ENCODE results near the gene MS4A4E. TPM values are rescaled to one million over a fixed set of nuclear protein-coding genes. Genes with fewer than 3 reads are reported as not detected.
"Not testable (repeated sequence)": the region's sequence is repeated elsewhere in the genome, so short reads cannot be mapped to it uniquely, and the experiment has no call there.

MS4A4E gene
- total and polyA plus RNA-seq, 2 of the 13 experiments (the other 11 are each of a cell fraction or from before 2014, with no cell fraction given), result not detected

GRCh38 chr11:60155931-60156330 lies 87.0 kb downstream of the MS4A4E start:
- no peak overlapping the region for H3K9ac ChIP-seq (ENCODE audit: insufficient read depth, low read depth, low read length)
- ATAC-seq, result no peak
- ChIA-PET POLR2A (no interaction called here), CTCF (ENCODE audit: low intra/inter-chr PET ratio, low total read pairs) (no interaction called here)
- in situ Hi-C loops (cut with HindIII; ENCODE audit: extremely low pct_ligation_motif_present, low pct_unique_long_range_greater_than_20kb) (no loop called here), intact Hi-C loops (cut with micrococcal nuclease; ENCODE audit: unreplicated experiment) (no loop called here)
- H3K79me2 ChIP-seq (ENCODE audit: insufficient read depth, low read length), result no peaks in the 10 kb centered on the region
- no peak for DNase-seq (ENCODE audit: low spot score)
- WGBS (ENCODE audit: low lambda C conversion rate), result 31% methylated on average over 3 of the region's 3 CpGs
- no peaks in the 10 kb centered on the region for H3K9me3 ChIP-seq (ENCODE audit: low read length)
- TF ChIP-seq ZNF260 (CRISPR knock-in tag; IDR thresholded peaks at IDR 0.05; ENCODE audit: borderline replicate concordance, low read depth), result no peak
- no peak for TF ChIP-seq ZFP36L2 (CRISPR knock-in tag; IDR thresholded peaks at IDR 0.05)
- FAIRE-seq, result no peak
- H3K27me3 ChIP-seq (ENCODE audit: control insufficient read depth in 1 of 2, insufficient read depth in 2 of 2, low read length in 2 of 2), result no peaks in the 10 kb centered on the region
- no TSS peak for BruUV-seq (replicated peaks)
- no peak overlapping the region for H3K4me3 ChIP-seq (replicated peaks in 1 of 3; ENCODE audit: insufficient read depth in 1 of 3, low read depth in 2 of 3, low read length in 3 of 3)
- no peak overlapping the region for H3K27ac ChIP-seq (ENCODE audit: extremely low read length, insufficient read depth, low read length)
- H3K4me1 ChIP-seq (ENCODE audit: insufficient read depth, low read length), result no peaks in the 10 kb centered on the region
- H3K4me2 ChIP-seq (ENCODE audit: low read depth, low read length), result no peak overlapping the region
- H4K20me1 ChIP-seq (ENCODE audit: insufficient read depth, low read length), result no peaks in the 10 kb centered on the region
- H3K36me3 ChIP-seq (replicated peaks in 1 of 2; ENCODE audit: control insufficient read depth in 1 of 2, insufficient read depth in 2 of 2, low read length in 2 of 2), result no peaks in the 10 kb centered on the region
- H2AFZ ChIP-seq (ENCODE audit: low read length), result no peak overlapping the region

- BruUV-seq (replicated peaks); CTCF ChIA-PET (ENCODE audit: low intra/inter-chr PET ratio, low total read pairs); FAIRE-seq: not testable (repeated sequence)
These were observed 90.2 kb downstream of the MS4A4E start for GRCh38 chr11:60152727-60153126.

DNA sequence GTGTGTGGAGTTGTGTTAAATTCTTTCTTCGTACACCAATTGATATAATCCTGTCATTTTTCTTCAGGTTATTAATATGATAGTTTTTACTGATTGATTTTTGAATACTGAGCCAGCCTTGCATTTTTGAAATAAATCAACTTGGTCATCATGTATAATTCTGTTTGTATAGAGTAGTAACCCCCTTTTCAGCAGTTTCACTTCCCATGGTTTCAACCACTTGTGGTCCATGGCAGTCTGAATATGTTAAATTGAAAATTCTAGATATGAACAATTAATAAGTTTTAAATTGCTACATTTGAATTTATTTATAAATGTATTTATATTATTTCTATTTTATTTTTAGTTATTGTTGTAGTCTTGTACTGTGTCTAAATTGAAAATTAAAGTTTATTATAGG lies 92.7 kb downstream of the MS4A4E start:
- in situ Hi-C loops (cut with HindIII; ENCODE audit: extremely low pct_ligation_motif_present, low pct_unique_long_range_greater_than_20kb), result no loop called here
- WGBS (ENCODE audit: low lambda C conversion rate), result 2% methylated on average over 1 of the region's 1 CpG
- POLR2A ChIA-PET, result no interaction called here

More at GRCh38 chr11:60152727-60153126, 90.2 kb downstream of the MS4A4E start:
- H3K79me2 ChIP-seq (ENCODE audit: insufficient read depth, low read length); H3K4me3 ChIP-seq (replicated peaks in 1 of 3; ENCODE audit: insufficient read depth in 1 of 3, low read depth in 2 of 3, low read length in 3 of 3); H3K4me1 ChIP-seq (ENCODE audit: insufficient read depth, low read length); H3K36me3 ChIP-seq (replicated peaks in 1 of 2; ENCODE audit: control insufficient read depth in 1 of 2, insufficient read depth in 2 of 2, low read length in 2 of 2); DNase-seq (ENCODE audit: low spot score); H2AFZ ChIP-seq (ENCODE audit: low read length); ATAC-seq; H4K20me1 ChIP-seq (ENCODE audit: insufficient read depth, low read length); H3K27me3 ChIP-seq (ENCODE audit: control insufficient read depth in 1 of 2, insufficient read depth in 2 of 2, low read length in 2 of 2); H3K4me2 ChIP-seq (ENCODE audit: low read depth, low read length); H3K9ac ChIP-seq (ENCODE audit: insufficient read depth, low read depth, low read length); H3K9me3 ChIP-seq (ENCODE audit: low read length); POLR2A ChIA-PET; in situ Hi-C loops (cut with HindIII; ENCODE audit: extremely low pct_ligation_motif_present, low pct_unique_long_range_greater_than_20kb); H3K27ac ChIP-seq (ENCODE audit: extremely low read length, insufficient read depth, low read length); intact Hi-C loops (cut with micrococcal nuclease; ENCODE audit: unreplicated experiment): not testable (repeated sequence)

More for the DNA sequence above, 92.7 kb downstream of the MS4A4E start:
- CTCF ChIA-PET (ENCODE audit: low intra/inter-chr PET ratio, low total read pairs), result no interaction called here
- ATAC-seq (no peak), FAIRE-seq (no peak), DNase-seq (ENCODE audit: low spot score) (no peak)
- Histone ChIP-seq H3K4me3 (replicated peaks in 1 of 3; ENCODE audit: insufficient read depth in 1 of 3, low read depth in 2 of 3, low read length in 3 of 3) (no peak overlapping the region), H3K4me2 (ENCODE audit: low read depth, low read length) (no peak overlapping the region), H3K9ac (ENCODE audit: insufficient read depth, low read depth, low read length) (no peak overlapping the region), H2AFZ (ENCODE audit: low read length) (no peak overlapping the region), H4K20me1 (ENCODE audit: insufficient read depth, low read length) (no peaks in the 10 kb centered on the region), H3K4me1 (ENCODE audit: insufficient read depth, low read length) (no peaks in the 10 kb centered on the region), H3K27me3 (ENCODE audit: control insufficient read depth in 1 of 2, insufficient read depth in 2 of 2, low read length in 2 of 2) (no peaks in the 10 kb centered on the region), H3K27ac (ENCODE audit: extremely low read length, insufficient read depth, low read length) (no peak overlapping the region), H3K36me3 (replicated peaks in 1 of 2; ENCODE audit: control insufficient read depth in 1 of 2, insufficient read depth in 2 of 2, low read length in 2 of 2) (no peaks in the 10 kb centered on the region), H3K9me3 (ENCODE audit: low read length) (no peaks in the 10 kb centered on the region), H3K79me2 (ENCODE audit: insufficient read depth, low read length) (no peaks in the 10 kb centered on the region)
- no TSS peak for BruUV-seq (replicated peaks)
- TF ChIP-seq NFIB (CRISPR knock-in tag; IDR thresholded peaks at IDR 0.05; ENCODE audit: borderline replicate concordance) (no peak), TEAD2 (CRISPR knock-in tag; IDR thresholded peaks at IDR 0.05) (no peak), ATF1 (CRISPR knock-in tag; IDR thresholded peaks at IDR 0.05) (no peak), KMT2B (CRISPR knock-in tag; IDR thresholded peaks at IDR 0.05) (no peak), POLR2A (IDR thresholded peaks at IDR 0.05; ENCODE audit: insufficient read depth in 1 of 2, low read depth in 2 of 2, low read length in 2 of 2) (no peak), IRX3 (CRISPR knock-in tag; IDR thresholded peaks at IDR 0.05; ENCODE audit: borderline replicate concordance, low read depth) (no peak)
- TF ChIP-seq, protein P1, sequence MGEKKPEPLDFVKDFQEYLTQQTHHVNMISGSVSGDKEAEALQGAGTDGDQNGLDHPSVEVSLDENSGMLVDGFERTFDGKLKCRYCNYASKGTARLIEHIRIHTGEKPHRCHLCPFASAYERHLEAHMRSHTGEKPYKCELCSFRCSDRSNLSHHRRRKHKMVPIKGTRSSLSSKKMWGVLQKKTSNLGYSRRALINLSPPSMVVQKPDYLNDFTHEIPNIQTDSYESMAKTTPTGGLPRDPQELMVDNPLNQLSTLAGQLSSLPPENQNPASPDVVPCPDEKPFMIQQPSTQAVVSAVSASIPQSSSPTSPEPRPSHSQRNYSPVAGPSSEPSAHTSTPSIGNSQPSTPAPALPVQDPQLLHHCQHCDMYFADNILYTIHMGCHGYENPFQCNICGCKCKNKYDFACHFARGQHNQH (CRISPR knock-in tag; IDR thresholded peaks at IDR 0.05), result no peak
- intact Hi-C loops (cut with micrococcal nuclease; ENCODE audit: unreplicated experiment), result no loop called here

Measured in HepG2 (cell line).